OCI-LY7 (cell line): ENCODE data around the gene INTS2. TPM values are rescaled to one million over a fixed set of nuclear protein-coding genes. Genes with fewer than 3 reads are reported as not detected.

Experiments
- BruUV-seq: library from RNA; stranded (reverse); fragments of 400-500 nt; replicated peaks from 2 replicates; lab custom pipeline; 2021; lab: Mats Ljungman, UMichigan
- CTCF ChIA-PET: fragments of 300-600 bp; sonication (Branson Sonifier 250); formaldehyde crosslinking; loops from one replicate; lab custom pipeline; 2022; ENCODE audit warnings: antibody characterized with exemption; ENCODE audit not compliant: unreplicated experiment; lab: Charles Lee
- POLR2A ChIA-PET: fragments of 300-600 bp; sonication (Branson Sonifier 250); formaldehyde crosslinking; loops from one replicate; lab custom pipeline; 2022; ENCODE audit warnings: antibody characterized with exemption; lab: Charles Lee
- DNase-seq: peaks from one replicate; pipeline ENCODE4 v3.0.0-alpha.2; 2015; ENCODE audit warnings: low spot score
- H2AFZ ChIP-seq: fragments of 200-600 bp; sonication (generic), shearing (Covaris generic); 2 replicates; pipeline ENCODE4 v1.6.1; 2014; ENCODE audit warnings: mild to moderate bottlenecking, antibody characterized with exemption, low read length, moderate library complexity
- H3K27ac ChIP-seq: fragments of 200-600 bp; sonication (generic); 2 replicates; pipeline ENCODE4 v1.5.1; 2014; ENCODE audit warnings: mixed run types, low read depth, mild to moderate bottlenecking, moderate library complexity, low read length, inconsistent platforms; ENCODE audit not compliant: poor library complexity, severe bottlenecking
- H3K36me3 ChIP-seq: fragments of 200-600 bp; sonication (generic); 2 replicates; pipeline ENCODE4 v1.6.1; 2014; ENCODE audit warnings: mild to moderate bottlenecking, antibody characterized with exemption, low read length, moderate library complexity, mixed read lengths; ENCODE audit not compliant: insufficient read depth
- H3K4me1 ChIP-seq: fragments of 200-600 bp; sonication (generic); 2 replicates; pipeline ENCODE4 v1.5.1; 2014; ENCODE audit warnings: mild to moderate bottlenecking, low read length; ENCODE audit not compliant: insufficient read depth, poor library complexity, severe bottlenecking
- H3K4me2 ChIP-seq: fragments of 200-600 bp; sonication (generic); 2 replicates; pipeline ENCODE4 v1.6.1; 2014; ENCODE audit warnings: mild to moderate bottlenecking, low read length
- H3K4me3 ChIP-seq: fragments of 200-600 bp; sonication (generic); 2 replicates; pipeline ENCODE4 v1.5.1; 2014; ENCODE audit warnings: mild to moderate bottlenecking, low read depth, low read length; ENCODE audit not compliant: poor library complexity, severe bottlenecking
- H3K79me2 ChIP-seq: fragments of 200-600 bp; sonication (generic); 2 replicates; pipeline ENCODE4 v1.6.1; 2016; ENCODE audit warnings: low read depth, mild to moderate bottlenecking, low read length, moderate library complexity, mixed read lengths; ENCODE audit not compliant: insufficient read depth
- H3K9me2 ChIP-seq: fragments of 200-600 bp; sonication (generic); 2 replicates; pipeline ENCODE4 v1.6.1; 2016; ENCODE audit warnings: mild to moderate bottlenecking, low read length, mixed read lengths; ENCODE audit not compliant: insufficient read depth
- H3K9me3 ChIP-seq: fragments of 200-600 bp; sonication (generic); 2 replicates; pipeline ENCODE4 v1.6.1; 2014; ENCODE audit warnings: mild to moderate bottlenecking, mixed run types, low read length, mixed read lengths
- H4K20me1 ChIP-seq: fragments of 200-600 bp; sonication (generic); 2 replicates; pipeline ENCODE4 v1.6.1; 2014; ENCODE audit warnings: mild to moderate bottlenecking, antibody characterized with exemption, low read length, moderate library complexity, mixed read lengths; ENCODE audit not compliant: insufficient read depth
- CTCF ChIP-seq: fragments of 200-600 bp; sonication (generic); conservative IDR thresholded peaks from 2 replicates; pipeline ENCODE4 v1.5.1; 2014; ENCODE audit warnings: mild to moderate bottlenecking, antibody characterized with exemption, low read length, moderate library complexity, mixed read lengths
- EZH2phosphoT487 ChIP-seq: fragments of 200-600 bp; sonication (generic); IDR thresholded peaks from 2 replicates; pipeline ENCODE4 v1.6.1; 2018; ENCODE audit warnings: low read depth, borderline replicate concordance, mild to moderate bottlenecking, mixed run types, antibody characterized with exemption, low read length, moderate library complexity, mixed read lengths
- intact Hi-C: fragments of 100-400 bp; cut with micrococcal nuclease; formaldehyde crosslinking; loops from one replicate; pipeline ENCODE4 v1.10.0; 2022; ENCODE audit not compliant: unreplicated experiment
- total RNA-seq, 2 experiments: library from RNA; depleted of rRNA in 1 of 2; stranded (reverse); fragments of >200 nt in 1 of 2; shearing (Covaris generic) in 1 of 2; gene quantifications; 2 replicates each; pipeline ENCODE4 v1.2.3, GENCODE V29; 2014 to 2022

INTS2 gene
- total RNA-seq, 2 experiments from 2014 or later, result 15.8 to 27.9 TPM

GRCh38 chr17:61842899-61843298 lies 84.9 kb downstream of the INTS2 start:
- no peaks in the 10 kb centered on the region for H3K9me3 ChIP-seq
- no peak for DNase-seq
- intact Hi-C loops, result no loop called here
- no peak overlapping the region for H3K4me3 ChIP-seq
- H3K4me2 ChIP-seq, result no peak overlapping the region
- no peaks in the 10 kb centered on the region for H3K79me2 ChIP-seq
- TF ChIP-seq EZH2phosphoT487 (no peak), CTCF (no peak)
- no peaks in the 10 kb centered on the region for H4K20me1 ChIP-seq
- H3K9me2 ChIP-seq, result no peaks in the 10 kb centered on the region
- H2AFZ ChIP-seq, result no peak overlapping the region
- BruUV-seq, result no TSS peak
- peaks cover 93% of the 10 kb centered on the region for H3K36me3 ChIP-seq
- H3K4me1 ChIP-seq, result no peaks in the 10 kb centered on the region
- POLR2A ChIA-PET, result interaction anchor here (1.1 kb wide), 1 partner anchor 19 kb away, joined by 4 read pairs; no protein-coding TSS in a partner anchor
- CTCF ChIA-PET, result no interaction called here
- no peak overlapping the region for H3K27ac ChIP-seq

- no TSS peak for BruUV-seq
- no peak overlapping the region for H2AFZ ChIP-seq
- H3K9me2 ChIP-seq, result no peaks in the 10 kb centered on the region
- TF ChIP-seq EZH2phosphoT487, result no peak
- no peak for TF ChIP-seq CTCF
- CTCF ChIA-PET, result no interaction called here
- H3K27ac ChIP-seq, result no peak overlapping the region
- POLR2A ChIA-PET, result interaction anchor here (0.6 to 1.6 kb wide), 3 partner anchors 24 to 123 kb away, joined by 3 to 9 read pairs (median 4); partner anchors contain the start of gene BRIP1
- no peaks in the 10 kb centered on the region for H4K20me1 ChIP-seq
- peaks cover 87% of the 10 kb centered on the region for H3K36me3 ChIP-seq
- intact Hi-C loops, result no loop called here
- H3K9me3 ChIP-seq, result no peaks in the 10 kb centered on the region
- no peaks in the 10 kb centered on the region for H3K79me2 ChIP-seq
- H3K4me3 ChIP-seq, result no peak overlapping the region
- H3K4me2 ChIP-seq, result no peak overlapping the region
- no peaks in the 10 kb centered on the region for H3K4me1 ChIP-seq
- no peak for DNase-seq
Measured at GRCh38 chr17:61839300-61839786, 88.4 kb downstream of the INTS2 start.
